GM18858 (cell line): ENCODE measurements around the gene TERT.

ENCODE experiments used
- ATAC-seq: cut with Tn5 transposase; IDR thresholded peaks from one replicate; pipeline ENCODE4 v1.9.1; 2021; ENCODE audit not compliant: unreplicated experiment

The TERT gene

DNA sequence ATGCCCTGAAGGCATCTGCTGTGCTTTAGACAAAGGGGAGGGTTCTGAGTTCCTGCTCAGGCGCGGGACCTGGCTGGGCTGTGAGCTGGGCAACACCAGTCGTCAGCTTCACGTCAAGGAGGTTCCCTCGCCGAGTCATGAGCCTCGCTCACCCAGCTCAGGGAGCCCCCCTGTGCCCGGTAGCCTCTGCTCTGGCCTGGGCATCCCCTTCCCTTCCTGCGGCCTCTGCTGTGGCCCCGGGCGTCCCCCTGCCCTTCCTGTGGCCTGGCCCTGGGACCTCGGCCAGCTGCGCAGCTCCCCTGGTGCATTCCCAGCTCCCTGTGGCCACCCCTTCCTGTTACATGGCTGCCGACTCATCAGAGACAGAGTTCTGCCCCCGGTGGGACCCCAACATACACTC, 29.8 kb downstream of the TERT start:
- ATAC-seq, result no peak

DNA sequence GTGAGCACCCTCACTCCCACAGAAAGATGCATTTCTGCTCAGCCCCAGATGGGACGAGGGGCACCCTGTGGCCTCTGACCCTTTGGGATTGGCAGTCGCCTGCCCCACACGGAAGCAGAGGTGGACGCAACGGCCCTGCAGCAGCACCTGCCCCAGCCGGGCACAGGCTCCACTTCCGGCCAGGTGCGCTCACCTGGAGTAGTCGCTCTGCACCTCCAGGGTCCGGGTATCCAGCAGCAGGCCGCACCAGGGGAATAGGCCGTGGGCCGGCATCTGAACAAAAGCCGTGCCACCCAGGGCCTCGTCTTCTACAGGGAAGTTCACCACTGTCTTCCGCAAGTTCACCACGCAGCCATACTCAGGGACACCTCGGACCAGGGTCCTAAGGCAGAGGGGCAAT, 30.7 kb downstream of the TERT start:
- ATAC-seq, result no peak

DNA sequence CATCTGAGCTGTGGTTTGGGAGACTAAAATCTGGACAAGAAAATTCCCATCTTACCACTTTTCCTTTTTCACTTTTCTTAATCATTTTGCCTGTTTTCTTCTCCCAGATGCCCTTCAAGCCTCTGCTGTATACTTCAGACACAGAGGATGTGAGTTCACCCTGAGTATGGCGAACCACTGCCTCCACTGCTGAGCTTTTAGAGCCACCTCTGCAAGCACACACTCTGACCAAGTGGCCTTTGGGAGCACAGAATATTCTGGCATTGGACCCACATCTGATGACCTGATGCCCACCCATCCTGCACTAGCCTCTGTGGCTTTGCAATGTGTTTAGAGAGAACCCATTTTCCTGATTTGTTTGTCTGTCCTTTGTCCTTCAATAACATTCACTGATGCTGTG, 32.5 kb downstream of the TERT start:
- ATAC-seq, result no peak

DNA sequence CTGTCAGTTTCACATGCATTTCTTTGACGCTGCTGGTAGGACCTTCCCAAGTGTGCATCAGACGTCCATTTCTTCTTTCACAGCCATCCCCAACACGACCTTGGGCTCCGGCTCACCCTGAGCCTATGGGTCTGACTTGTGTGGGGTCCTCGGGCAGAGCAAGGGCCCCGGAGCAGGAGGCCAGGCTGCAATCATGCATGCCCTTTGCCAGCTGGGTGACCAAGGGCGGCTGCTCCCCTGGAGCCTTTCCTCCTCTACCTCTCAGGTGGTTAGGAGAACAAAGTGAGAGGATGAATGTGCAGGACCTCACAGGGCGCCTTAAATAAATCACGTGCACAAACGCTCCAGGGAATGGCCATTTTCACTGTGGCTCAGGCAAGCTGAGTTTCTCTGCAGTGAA, 33.2 kb downstream of the TERT start:
- ATAC-seq, result no peak

DNA sequence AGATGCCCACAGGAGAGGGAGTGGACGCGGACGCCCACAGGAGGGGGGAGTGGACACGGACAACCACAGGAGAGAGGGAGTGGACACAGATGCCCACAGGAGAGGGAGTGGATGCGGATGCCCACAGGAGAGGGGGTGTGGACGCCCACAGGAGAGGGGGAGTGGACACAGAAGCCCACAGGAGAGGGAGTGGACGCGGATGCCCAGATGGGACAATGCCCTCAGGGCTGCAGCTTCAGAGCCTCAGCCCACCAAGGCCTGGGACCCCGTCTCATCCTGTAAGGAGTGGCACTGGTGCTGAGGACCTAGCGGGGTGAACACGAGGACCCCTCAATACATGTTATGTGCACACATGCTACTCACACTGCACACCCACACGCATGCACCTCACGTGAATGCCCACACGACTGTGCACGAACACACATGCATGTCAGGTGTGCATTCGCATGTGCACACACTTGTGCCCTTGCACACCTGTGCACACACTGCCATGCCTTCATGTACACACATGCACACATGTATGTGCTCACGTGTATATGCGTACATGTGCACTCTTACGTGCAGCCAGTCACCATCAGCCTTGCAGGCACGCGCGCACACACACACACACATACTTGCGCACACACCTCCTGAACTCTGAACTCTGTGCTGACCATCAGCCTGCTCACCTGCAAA, 34.9 kb downstream of the TERT start:
- no peak for ATAC-seq

DNA sequence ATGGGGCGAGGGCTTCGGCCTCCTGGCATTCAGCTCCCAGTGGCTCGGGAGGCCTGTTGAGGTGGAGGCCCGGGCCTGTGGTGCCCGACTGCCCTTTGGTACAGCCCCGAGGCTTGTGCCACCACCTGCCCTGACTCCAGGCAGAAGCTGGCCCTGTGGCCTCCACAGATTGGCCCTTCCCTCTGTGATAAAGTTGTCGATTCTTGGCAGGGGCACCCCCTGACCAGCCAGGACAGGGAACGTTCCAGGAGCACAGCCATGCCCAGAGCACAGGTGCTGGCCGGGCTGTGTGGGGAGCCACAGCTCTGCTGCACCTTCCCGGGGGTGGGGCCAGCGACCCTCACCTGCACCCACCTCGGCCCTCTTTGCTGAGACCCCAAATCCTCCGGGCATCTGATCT, 37.0 kb downstream of the TERT start:
- no peak for ATAC-seq

DNA sequence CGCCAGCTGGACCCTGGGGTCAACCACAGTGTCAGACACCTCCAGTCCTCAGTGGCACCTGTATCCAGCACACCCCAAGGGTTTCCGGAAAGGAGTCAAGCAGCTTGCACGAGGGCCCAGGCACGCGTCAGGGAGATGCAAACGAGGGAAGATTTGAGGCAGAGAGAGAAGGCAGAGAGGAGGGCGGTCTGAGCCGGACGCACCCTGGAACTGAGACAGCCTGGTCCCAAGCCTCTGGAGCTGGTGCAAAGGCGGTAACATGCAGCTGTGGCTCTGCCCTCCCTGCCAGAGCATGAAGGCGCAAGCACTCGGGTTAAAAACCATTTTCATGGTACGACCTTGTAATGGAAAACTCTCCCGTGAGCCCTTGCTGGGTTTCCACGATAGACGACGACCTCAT, 37.5 kb downstream of the TERT start:
- no peak for ATAC-seq

DNA sequence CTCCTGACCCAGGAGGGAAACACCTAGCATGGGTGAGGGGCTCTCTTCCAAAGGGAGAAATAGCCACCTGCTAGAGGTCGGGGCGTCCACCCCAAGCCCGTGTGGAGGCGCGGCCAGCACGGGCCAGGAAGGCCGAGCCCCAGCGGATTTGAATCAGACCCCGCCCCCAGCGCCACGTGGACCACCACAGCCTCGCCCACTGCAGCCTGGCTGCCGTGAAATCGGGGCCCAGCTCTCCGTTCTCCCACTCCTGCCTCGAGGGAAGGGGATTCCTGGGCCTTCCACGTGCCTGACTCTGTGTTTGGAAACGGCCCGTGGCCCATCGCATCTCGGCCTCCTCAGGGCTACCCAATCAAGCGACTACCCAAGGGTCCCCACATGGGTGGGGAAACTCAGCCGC, 38.1 kb downstream of the TERT start:
- no peak for ATAC-seq

DNA sequence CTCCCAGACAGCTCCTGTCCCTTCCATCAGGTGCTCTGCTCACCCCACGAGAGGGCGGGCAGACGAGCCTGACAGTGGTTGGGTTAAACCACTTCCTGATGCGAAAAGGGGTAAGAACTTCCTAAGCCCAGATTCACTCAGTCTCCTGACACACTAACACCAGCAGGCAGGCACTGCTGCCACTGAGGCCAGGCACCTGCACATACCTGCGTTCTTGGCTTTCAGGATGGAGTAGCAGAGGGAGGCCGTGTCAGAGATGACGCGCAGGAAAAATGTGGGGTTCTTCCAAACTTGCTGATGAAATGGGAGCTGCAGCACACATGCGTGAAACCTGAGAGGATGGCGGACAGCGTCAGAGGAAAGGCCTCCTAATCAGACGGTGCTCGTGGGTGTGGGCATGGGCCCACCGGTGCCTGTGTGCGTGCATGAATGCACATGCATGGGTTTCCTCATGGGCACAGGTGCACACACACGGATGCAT, 39.7 kb downstream of the TERT start:
- no peak for ATAC-seq

DNA sequence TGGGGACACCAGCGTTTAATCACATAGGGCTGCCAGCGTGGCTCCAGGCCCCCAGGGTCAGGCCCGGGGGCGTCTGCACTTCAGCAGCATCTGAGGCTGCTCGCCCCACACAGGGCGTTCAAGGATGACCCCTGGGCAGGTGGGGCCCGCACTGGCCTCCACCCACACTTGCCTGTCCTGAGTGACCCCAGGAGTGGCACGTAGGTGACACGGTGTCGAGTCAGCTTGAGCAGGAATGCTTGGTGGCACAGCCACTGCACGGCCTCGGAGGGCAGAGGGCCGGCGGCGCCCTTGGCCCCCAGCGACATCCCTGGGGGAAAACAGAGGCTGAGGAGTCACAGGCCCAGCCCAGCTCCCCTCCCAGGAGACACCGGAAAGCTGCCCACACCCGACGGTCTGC, 40.7 kb downstream of the TERT start:
- ATAC-seq, result no peak

DNA sequence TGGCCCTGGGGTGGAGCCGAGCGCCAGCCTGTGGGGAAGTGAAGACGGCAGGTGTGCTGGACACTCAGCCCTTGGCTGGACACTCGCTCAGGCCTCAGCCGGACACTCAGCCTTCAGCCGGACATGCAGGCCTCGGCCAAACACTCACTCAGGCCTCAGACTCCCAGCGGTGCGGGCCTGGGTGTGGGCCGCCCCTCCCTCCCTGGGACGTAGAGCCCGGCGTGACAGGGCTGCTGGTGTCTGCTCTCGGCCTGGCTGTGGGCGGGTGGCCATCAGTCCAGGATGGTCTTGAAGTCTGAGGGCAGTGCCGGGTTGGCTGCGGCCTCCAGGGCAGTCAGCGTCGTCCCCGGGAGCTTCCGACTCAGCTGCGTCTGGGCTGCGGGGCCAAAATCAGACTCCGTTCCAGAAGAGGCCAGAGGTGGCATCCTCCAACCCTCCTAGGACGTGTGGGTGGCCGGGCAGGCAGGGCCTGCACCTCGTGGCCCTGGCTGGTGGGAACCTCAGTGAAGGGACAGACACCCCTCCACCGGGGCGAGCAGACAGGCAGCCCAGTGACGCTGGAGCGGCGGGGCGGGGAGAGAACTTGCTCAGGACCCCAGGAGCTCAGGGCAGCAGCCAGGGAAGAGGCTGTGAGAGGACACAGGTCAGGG, 41.3 kb downstream of the TERT start:
- ATAC-seq, result no peak

DNA sequence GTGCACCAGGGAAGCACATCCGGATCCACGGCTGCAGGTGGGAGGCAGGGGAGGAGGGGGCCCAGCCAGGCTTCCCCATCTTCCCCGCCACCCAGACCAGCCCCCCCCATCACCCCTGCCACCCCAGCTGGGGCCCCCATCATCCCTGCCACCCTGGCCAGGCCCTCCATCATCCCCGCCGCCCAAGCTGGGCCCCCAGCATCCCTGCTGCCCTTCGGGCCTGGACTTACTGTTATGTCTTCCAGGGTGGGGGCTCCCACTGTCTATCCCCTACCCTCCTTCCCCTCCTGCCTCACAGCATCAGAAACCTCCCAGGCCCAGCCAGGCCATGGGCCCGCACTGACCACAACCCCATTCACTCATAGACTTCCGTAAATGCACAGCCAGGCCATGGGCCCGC, 42.2 kb downstream of the TERT start:
- ATAC-seq, result no peak

DNA sequence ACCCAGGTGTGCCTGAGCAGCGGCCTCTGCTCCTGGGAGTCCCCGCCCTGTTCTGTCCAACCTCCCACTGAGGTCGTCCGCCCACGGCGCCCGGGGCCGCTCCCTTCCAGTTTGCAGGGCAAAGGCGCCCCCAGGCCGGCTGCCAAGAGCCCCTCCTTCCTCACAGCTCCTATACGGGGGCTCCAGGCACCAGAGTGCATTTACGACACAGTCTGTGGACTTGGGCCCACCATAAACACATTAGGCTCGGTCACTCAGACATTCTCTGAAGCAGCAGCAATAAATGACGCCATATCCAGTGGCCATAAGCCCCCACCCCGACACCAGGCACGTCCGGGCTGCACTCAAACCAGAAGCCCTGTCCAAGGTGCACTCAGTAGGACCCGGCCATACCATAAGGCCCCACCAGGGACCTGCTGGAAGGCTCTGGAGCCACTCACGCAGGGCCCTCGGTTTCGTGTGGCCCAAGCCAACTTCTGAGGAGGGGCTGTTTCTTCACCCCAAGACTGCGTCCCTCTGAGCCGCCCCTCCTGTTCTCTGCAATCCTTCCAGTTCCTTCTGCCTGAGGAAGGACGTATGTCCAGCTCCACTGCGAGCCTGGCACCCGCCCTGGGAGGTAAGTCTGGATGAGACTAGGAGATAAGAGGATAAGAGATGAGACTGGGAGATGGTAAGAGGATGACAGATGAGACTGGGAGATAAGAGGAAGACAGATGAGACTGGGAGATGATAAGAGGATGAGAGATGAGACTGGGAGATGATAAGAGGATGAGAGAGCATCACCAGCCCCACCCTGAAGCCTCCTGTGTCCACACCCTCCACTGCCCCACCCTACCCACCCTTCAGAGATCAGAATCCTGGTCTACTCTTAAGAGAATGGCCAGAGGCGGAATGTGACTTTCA, 42.9 kb downstream of the TERT start:
- no peak for ATAC-seq

DNA sequence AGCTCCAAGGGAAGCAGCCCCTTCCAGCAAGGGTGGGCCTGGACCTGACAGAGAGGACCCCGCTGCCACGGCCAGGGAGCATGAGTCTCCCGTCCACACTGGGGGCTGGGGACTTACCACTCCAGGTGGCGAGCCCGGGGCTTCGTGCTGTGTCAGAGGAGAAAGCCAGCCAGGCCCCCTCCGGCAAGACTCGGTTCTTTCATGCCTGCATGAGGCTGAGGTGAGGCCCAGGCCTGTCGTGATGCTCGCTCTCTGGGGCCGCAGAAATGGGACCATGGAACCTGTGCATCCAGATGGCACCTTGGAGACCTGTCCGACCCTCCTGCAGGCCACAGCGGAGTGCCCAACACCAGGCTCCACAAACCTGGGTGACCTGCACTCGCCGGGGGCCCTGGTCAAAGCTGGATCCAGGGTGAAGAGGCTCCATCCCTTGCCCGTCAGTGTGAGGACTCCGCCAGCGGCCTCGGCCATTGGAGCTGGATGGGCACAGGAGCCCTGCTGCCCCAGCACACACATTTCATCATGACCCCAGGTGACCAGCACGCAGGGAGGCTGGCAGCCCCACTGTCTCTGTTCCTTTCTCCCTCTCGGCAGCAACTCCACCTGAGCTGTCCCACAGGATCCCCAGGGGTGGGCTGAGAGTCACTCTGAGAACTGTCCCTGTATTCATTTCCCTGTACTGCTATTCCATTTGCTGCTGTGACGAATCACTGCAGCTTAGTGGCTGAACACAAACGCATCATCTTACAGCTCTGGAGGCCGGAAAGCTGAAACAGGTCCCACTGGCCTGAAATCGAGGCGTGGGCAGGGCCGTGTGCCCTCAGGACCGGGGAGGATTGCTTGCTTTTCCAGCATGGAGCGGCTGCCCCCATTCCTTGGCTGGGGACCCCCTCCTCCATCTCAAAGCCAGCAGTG, 45.2 kb downstream of the TERT start:
- no peak for ATAC-seq

DNA sequence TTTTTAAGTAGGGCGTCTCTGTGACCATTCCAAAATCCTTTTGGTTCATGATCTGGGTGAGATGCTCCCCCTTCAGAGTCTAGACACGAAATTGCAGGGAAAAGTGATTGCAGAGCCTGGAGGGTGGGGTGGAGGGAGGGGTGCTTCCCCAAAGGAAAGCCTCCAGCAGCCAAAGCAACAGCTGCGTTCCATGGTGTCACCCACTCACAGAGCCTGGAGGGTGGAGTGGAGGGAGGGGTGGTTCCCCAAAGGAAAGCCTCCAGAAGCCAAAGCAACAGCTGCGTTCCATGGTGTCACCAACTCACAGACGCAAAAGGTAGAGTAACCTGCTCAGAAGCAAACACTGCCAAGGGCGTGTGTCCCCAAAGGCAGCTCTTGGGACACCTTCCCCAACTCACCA, 47.1 kb downstream of the TERT start:
- no peak for ATAC-seq

DNA sequence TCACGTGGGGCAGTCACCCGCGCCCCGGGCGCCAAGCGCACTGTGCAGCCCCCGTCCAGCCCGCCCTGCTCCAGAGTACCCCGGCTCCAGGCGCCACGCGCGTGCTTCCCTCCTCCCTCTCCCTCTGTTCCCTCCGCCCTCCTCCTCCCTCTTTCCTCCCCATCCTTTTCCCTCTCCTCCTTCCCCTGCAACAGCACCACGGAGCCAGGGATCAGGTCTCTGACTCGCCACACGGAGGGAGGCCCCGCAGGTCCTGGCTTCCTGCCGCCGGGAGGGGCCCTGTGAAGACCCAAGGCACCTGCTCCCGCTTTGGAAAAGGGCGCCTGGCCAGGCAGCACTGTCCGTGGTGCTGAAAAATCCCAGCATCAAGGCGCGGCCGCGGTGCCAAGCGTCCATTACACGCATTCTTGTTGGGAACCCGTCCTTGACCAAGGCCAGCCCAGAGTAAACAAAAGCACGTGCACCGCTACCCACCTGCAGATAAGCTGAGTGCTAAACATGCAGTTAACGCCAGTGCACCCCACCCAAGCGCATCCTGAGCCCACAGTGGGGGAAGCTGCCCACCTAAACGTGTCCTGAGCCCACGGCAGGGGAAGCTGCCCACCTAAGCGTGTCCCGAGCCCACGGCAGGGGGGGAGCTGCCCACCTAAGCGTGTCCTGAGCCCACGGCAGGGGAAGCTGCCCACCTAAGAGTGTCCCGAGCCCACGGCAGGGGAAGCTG, 48.0 kb downstream of the TERT start:
- no peak for ATAC-seq

DNA sequence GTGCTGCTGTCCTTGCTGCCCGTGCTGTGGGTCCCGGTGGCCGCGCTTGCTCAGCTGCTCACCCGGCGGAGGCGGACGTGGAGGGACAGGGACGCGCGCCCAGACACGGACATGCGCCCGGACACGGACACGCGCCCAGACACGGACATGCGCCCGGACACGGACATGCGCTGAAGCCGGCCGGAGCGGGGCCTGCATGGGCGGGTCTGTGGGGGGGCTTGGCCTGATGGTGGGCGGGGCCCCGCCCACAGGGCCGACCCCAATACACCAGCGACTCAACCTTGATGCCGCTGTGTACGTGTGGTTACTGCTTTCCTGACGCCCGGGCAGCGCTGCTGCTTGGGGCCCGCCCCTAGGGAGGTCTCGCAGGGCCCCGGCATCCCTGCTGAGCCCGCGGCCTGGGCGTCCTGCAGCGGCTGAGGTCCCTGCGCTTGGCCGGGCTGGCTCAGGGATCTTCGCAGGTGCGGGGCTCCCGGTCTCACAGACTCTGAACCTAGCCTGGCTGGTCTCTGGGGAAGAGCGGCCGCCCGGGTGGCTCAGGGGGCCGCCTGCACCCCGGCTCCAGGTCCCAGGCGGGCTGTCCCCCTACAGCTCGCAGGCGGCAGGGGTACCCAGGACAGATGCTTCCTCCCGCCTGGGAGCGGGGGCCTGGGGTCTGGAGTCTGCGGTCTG, 48.8 kb downstream of the TERT start:
- ATAC-seq, result no peak

DNA sequence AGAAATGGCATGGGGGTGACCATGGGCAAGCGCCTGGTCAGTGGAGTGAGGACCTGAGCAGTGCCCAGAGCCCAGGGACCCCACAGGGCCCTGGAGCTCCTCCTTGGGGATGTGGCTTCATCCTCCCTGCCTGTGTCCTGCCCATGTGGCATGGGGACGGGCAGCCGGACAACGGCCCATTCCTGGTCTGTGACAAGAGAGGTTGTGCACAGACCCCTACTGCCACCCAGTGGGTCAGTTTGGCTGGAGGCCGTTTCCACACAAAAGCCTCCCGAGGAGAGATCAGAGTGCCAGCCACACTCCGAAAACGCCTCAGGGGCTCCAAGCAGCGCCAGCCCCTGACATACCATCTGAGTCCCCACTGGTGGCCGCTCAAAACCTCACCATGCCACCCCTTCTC, 49.9 kb downstream of the TERT start:
- ATAC-seq, result no peak

DNA sequence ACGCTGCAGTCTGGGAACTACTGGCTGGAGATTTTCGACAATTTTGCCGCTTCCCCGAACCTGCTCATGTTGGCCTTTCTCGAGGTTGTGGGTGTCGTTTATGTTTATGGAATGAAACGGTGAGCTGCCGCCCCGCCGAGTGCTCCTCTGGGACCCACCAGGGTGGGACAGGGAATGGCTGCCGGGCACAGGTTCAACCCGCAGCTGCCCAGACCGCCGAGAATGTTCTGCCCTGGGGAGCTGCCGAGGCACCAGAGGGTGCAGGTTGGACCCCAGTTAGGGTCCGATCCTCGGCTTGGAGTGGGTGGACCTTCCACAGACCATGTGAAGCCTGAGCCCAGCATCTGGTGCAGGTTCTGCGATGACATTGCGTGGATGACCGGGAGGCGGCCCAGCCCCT, 50.6 kb downstream of the TERT start:
- ATAC-seq, result no peak
